Left ventricle myocardium superior (tissue), 1 donor: ENCODE results near the gene RIMBP2. TPM values are rescaled to one million over a fixed set of nuclear protein-coding genes. Genes with fewer than 3 reads are reported as not detected.

Source experiments
- ATAC-seq: fragments of 200-7000 bp; cut with Tn5 transposase; one replicate; pipeline ENCODE4 v1.9.1; 2020; ENCODE audit warnings: mild to moderate bottlenecking, moderate library complexity
- DNase-seq: peaks from one replicate; pipeline ENCODE4 v3.0.0-alpha.2; 2020
- intact Hi-C: fragments of 100-400 bp; cut with micrococcal nuclease; formaldehyde crosslinking; loops from one replicate; pipeline ENCODE4 v1.11.0; 2022
- total RNA-seq: library from RNA; stranded (reverse); fragmentation: NEBNext Ultra II Directional; extraction: Animal tissue kit (Norgen Biotek cat#: 25700); gene quantifications from one replicate; pipeline ENCODE4 v1.2.1, GENCODE V29; 2021
- donor health status: DM: no; HTN: yes; CAD: no; lungs with severe emphysema.

RIMBP2 gene
- total RNA-seq, 1 donor from 2014 or later: 0.40 TPM

DNA sequence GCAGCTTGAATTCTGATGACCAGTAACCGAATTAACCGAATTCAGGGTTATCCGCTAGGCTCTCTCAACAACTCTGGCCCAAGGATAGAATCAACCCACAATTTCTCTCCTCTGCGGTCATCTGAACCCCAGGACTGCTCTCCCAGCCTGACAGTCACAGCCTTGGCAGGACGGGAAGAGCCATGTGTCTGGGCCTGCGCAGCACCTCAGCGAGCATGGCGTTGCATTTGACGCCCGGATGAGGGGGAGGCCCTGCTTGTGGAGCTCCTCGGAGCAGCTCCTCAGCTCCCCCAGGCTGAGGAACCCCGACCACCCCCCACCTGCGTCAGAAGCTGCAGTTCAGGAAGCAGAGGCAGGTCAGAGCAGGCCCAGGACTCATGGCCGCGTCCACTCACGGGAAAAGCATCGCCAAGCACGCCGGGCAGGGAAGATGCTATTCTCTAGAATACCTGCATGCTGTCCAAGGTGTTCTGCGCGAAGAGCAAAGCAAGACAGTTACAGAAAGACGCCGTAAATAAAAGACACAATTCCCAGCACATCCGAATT, 247.3 kb downstream of the RIMBP2 start:
- no peak for DNase-seq
- no peak for ATAC-seq
- intact Hi-C loops: no loop called here

DNA sequence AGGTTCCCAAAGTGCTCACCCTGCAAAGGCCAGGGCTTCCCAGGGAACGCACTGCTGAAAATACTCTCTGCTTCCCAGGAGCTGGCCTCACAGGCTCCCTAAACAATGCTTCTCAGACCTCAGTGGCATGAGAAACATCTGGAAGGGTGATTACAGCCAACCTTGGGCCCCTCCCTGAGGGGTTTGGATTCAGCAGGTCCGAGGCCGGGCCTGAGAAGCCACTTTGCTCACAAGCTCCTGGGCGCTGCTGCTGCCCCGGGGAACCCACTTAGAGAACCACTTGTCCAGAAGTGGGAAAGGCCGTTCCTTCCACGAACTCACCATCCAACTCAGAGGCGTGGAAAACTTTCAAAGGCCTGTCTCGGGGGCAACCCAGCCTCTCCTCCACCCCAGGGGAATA, 247.9 kb downstream of the RIMBP2 start:
- ATAC-seq (no peak), DNase-seq (no peak)
- intact Hi-C loops: no loop called here

- intact Hi-C loops: no loop called here
- DNase-seq: no peak
- ATAC-seq: no peak
Observed at GRCh38 chr12:130465626-130466025, 250.5 kb downstream of the RIMBP2 start.

GRCh38 chr12:130465046-130465445, 251.1 kb downstream of the RIMBP2 start:
- ATAC-seq (no peak), DNase-seq (no peak)
- intact Hi-C loops: no loop called here

GRCh38 chr12:130463818-130464670, 252.1 kb downstream of the RIMBP2 start:
- no peak for ATAC-seq
- peak; percentile 4 for DNase-seq
- intact Hi-C loops: no loop called here

DNA sequence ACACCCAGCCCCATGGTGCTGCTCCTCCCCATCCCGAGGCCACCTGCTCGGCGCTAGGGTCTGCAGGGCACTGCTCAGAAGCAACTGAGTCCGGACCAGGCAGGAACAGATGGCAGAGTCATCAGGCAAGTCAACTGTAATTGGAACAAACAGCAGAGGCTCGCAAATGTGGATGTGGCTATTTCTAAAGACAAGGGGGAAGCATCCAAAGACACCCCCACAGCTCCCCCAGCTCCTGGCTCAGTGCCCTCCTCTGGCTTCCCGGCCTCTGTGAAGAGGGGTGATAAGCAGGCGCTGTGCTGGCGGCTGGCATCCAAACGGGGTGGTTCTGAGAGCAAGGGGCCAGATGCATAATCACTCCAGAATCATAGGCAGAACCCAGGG, 252.8 kb downstream of the RIMBP2 start:
- intact Hi-C loops: no loop called here
- ATAC-seq: no peak
- no peak for DNase-seq

DNA sequence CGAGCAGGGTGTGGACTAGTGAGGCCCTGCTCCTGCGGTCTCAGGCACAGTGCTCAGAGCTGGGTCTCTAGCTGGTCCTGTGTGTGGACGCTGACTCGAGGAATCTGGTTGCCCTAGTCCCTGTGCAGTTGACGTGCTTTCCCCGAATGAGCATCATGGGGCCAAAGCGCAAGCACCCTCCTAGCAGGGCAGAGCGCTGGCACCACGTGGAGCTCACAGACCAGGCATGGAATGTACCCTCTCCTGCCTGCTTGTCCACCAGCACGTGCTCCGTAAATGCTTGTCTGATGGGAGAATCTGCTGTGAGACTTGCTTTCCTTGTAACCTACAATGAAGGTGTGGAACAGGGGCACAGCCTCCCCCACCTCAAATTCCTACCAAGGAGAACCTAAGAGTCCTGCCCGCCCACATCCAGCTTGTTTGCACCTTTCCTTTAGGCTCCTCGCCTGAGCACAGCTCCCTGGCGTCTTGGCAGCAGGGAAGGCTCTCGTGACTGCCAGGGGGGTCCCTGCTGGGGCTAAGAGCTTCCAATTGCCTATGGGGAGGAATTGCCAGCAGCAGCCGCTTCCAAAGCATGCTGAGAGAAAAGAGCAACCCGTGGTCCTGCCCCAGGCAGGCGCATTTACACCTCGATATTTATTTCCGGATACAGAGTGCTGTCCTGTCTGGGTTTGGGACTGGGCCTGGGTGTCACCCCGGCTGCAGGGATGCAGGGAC, 253.4 kb downstream of the RIMBP2 start:
- ATAC-seq (no peak), DNase-seq (no peak)
- intact Hi-C loops: no loop called here

- no peak for DNase-seq
- ATAC-seq: no peak
- intact Hi-C loops: no loop called here
Observed at GRCh38 chr12:130461839-130462557, 254.1 kb downstream of the RIMBP2 start.

DNA sequence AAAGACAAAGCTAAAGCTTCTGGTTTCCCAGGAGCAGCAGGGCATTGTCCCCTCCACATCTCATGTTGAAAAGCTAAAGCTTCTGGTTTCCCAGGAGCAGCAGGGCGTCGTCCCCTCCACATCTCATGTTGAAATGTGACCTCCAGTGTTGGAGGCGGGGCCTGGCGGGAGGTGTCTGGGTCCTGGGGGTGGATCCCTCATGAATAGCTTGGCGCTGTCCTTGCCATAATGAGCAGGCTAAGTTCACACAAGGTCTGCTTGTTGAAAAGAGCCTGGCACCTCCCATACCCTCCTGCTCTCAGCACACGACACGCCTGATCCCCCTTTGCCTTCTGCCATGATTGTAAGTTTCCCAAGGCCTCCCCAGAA, 254.7 kb downstream of the RIMBP2 start:
- DNase-seq (no peak), ATAC-seq (no peak)
- intact Hi-C loops: no loop called here

GRCh38 chr12:130460611-130461446, 255.3 kb downstream of the RIMBP2 start:
- intact Hi-C loops: no loop called here
- no peak for ATAC-seq
- DNase-seq: no peak

GRCh38 chr12:130459916-130460315, 256.2 kb downstream of the RIMBP2 start:
- ATAC-seq (no peak), DNase-seq (no peak)
- intact Hi-C loops: no loop called here

DNA sequence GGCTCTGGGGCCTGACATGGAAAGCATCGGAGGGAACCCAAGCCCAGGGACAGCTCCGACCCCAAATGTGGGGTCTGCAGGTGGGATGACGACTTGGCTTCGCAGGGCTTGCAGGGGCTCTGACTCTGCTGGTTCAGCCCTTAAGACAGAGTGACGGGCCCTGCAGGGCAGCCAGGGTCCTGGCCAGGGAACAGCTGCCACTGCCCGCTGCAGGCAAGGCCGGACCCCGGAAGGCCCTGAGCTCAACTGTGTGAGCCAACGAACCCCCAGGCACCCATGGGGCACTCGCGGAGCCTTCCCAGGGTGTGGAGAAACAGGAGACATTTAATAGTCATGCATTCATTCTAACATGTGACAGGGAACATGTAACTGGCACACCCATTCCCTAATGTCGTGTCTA, 257.8 kb downstream of the RIMBP2 start:
- DNase-seq (no peak), ATAC-seq (no peak)

GRCh38 chr12:130457215-130457614, 258.9 kb downstream of the RIMBP2 start:
- intact Hi-C loops: no loop called here
- no peak for ATAC-seq

More for the DNA sequence above, 257.8 kb downstream of the RIMBP2 start:
- intact Hi-C loops: no loop called here

GRCh38 chr12:130456375-130457199, 259.5 kb downstream of the RIMBP2 start:
- intact Hi-C loops: no loop called here
- ATAC-seq (peak; percentile 96), DNase-seq (peak; percentile 73)

More at GRCh38 chr12:130457215-130457614, 258.9 kb downstream of the RIMBP2 start:
- DNase-seq: no peak

- intact Hi-C loops: no loop called here
- DNase-seq (no peak), ATAC-seq (no peak)
Observed at GRCh38 chr12:130455161-130455560, 260.9 kb downstream of the RIMBP2 start.

- no peak for DNase-seq
- intact Hi-C loops: no loop called here
- no peak for ATAC-seq
Observed at GRCh38 chr12:130454296-130454695, 261.8 kb downstream of the RIMBP2 start.

- no peak for ATAC-seq
- intact Hi-C loops: no loop called here
- no peak for DNase-seq
Observed at GRCh38 chr12:130452546-130452945, 263.6 kb downstream of the RIMBP2 start.
